ENCODE measurements around the gene NRG3.

DNA sequence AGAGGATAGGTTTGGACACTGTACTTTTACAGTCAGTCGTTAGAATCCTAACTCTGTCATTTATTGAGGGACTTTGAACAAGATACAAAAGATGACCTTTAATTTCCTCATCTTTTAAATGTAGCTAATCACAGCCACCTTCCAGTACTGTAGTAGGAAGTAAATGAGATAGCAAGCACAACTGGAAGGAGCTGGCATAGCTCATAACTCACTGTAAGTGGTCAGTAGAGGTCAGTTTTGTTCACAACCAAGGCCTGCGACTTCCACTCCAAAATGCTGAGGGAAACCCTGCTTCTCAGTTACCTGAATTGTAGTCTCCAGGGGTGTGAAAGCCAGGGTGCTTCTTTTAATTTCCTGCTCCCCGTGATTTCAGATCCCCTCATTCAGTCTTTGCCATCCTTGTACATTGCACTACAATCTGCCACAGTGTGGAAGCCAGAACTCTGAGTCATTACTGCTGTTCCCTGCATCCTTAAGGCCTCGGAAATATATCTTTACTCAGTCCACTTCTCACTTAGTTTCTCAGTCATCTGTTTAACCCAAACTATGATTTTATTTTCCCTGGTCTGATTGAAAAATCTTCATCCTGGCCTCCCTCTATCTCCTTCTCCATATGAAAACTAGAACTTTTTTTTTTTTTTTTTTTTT, 361.2 kb downstream of the NRG3 start:
- TF ChIP-seq POLR2A (IDR thresholded peaks at IDR 0.05): no peak
- no peak for TF ChIP-seq CTCF (IDR thresholded peaks at IDR 0.05)
- no peak for TF ChIP-seq POLR2AphosphoS5 (IDR thresholded peaks at IDR 0.05)
- TF ChIP-seq EP300 (IDR thresholded peaks at IDR 0.05): no peak

All from gastroesophageal sphincter (tissue), 3 donors.